ENCODE data around the gene STRN. TPM values are rescaled to one million over a fixed set of nuclear protein-coding genes. Genes with fewer than 3 reads are reported as not detected.
"Not testable (repeated sequence)": the region's sequence is repeated elsewhere in the genome, so short reads cannot be mapped to it uniquely, and the experiment has no call there.

The STRN gene
- total RNA-seq, 1 experiment from 2014 or later = 25.3 TPM

- H3K27ac Mint-ChIP-seq (ENCODE audit: low read depth, unreplicated experiment); POLR2A ChIA-PET; H3K27me3 Mint-ChIP-seq (ENCODE audit: insufficient read depth, unreplicated experiment); H3K4me1 Mint-ChIP-seq (ENCODE audit: insufficient read depth, unreplicated experiment); H3K9me3 Mint-ChIP-seq (ENCODE audit: unreplicated experiment); BruUV-seq (replicated peaks); H3K36me3 Mint-ChIP-seq (ENCODE audit: insufficient read depth, unreplicated experiment); intact Hi-C loops (cut with micrococcal nuclease); CTCF ChIA-PET; DNase-seq (ENCODE audit: unreplicated experiment); H3K4me3 Mint-ChIP-seq (ENCODE audit: unreplicated experiment): not testable (repeated sequence)
Measured at GRCh38 chr2:36922629-36923028, 43.7 kb downstream of the STRN start.

GRCh38 chr2:36921984-36922383 is 44.4 kb downstream of the STRN start:
- peaks cover 5% of the 10 kb centered on the region for H3K36me3 Mint-ChIP-seq (ENCODE audit: insufficient read depth, unreplicated experiment)
- no peak overlapping the region for H3K27ac Mint-ChIP-seq (ENCODE audit: low read depth, unreplicated experiment)
- no peak overlapping the region for H3K4me3 Mint-ChIP-seq (ENCODE audit: unreplicated experiment)
- POLR2A ChIA-PET = no interaction called here
- no TSS peak for BruUV-seq (replicated peaks)
- no peak for DNase-seq (ENCODE audit: unreplicated experiment)
- no peaks in the 10 kb centered on the region for H3K9me3 Mint-ChIP-seq (ENCODE audit: unreplicated experiment)
- H3K27me3 Mint-ChIP-seq (ENCODE audit: insufficient read depth, unreplicated experiment) = no peaks in the 10 kb centered on the region
- no peak for TF ChIP-seq CTCF (IDR thresholded peaks at IDR 0.05; ENCODE audit: unreplicated experiment)
- intact Hi-C loops (cut with micrococcal nuclease) = no loop called here
- CTCF ChIA-PET = no interaction called here
- H3K4me1 Mint-ChIP-seq (ENCODE audit: insufficient read depth, unreplicated experiment) = peaks cover 7% of the 10 kb centered on the region

- BruUV-seq (replicated peaks) = no TSS peak
- TF ChIP-seq CTCF (IDR thresholded peaks at IDR 0.05; ENCODE audit: unreplicated experiment) = no peak
- Mint-ChIP-seq H3K4me3 (ENCODE audit: unreplicated experiment) (no peak overlapping the region), H3K27me3 (ENCODE audit: insufficient read depth, unreplicated experiment) (no peaks in the 10 kb centered on the region), H3K9me3 (ENCODE audit: unreplicated experiment) (no peaks in the 10 kb centered on the region), H3K27ac (ENCODE audit: low read depth, unreplicated experiment) (no peak overlapping the region), H3K4me1 (ENCODE audit: insufficient read depth, unreplicated experiment) (peaks cover 7% of the 10 kb centered on the region), H3K36me3 (ENCODE audit: insufficient read depth, unreplicated experiment) (peaks cover 5% of the 10 kb centered on the region)
- intact Hi-C loops (cut with micrococcal nuclease) = loop anchor here (1.0 to 10.0 kb wide), 2 partner anchors 104 to 139 kb away; no protein-coding TSS in a partner anchor
- ChIA-PET POLR2A (interaction anchor here (1.1 to 1.9 kb wide), 3 partner anchors 12 to 47 kb away, joined by 3 to 10 read pairs (median 8); partner anchors contain the start of gene STRN), CTCF (interaction anchor here (0.6 to 1.9 kb wide), 18 partner anchors 8 to 140 kb away, joined by 3 to 9 read pairs (median 3); partner anchors contain the start of gene STRN)
- DNase-seq (ENCODE audit: unreplicated experiment) = no peak
Measured at GRCh38 chr2:36919041-36919837, 47.1 kb downstream of the STRN start.

- BruUV-seq (replicated peaks) = no TSS peak
- CTCF ChIA-PET = interaction anchor here (0.6 to 1.9 kb wide), 17 partner anchors 9 to 1008 kb away, joined by 3 to 9 read pairs (median 3); no protein-coding TSS in a partner anchor
- peak; percentile 21 for TF ChIP-seq CTCF (IDR thresholded peaks at IDR 0.05; ENCODE audit: unreplicated experiment)
- no peak for DNase-seq (ENCODE audit: unreplicated experiment)
- intact Hi-C loops (cut with micrococcal nuclease) = loop anchor here (10.0 kb wide), 1 partner anchor 104 kb away; no protein-coding TSS in a partner anchor
- POLR2A ChIA-PET = interaction anchor here (1.1 to 1.9 kb wide), 3 partner anchors 13 to 48 kb away, joined by 3 to 10 read pairs (median 8); partner anchors contain the start of gene STRN
- H3K4me3 Mint-ChIP-seq (ENCODE audit: unreplicated experiment) = no peak overlapping the region
- no peaks in the 10 kb centered on the region for H3K27me3 Mint-ChIP-seq (ENCODE audit: insufficient read depth, unreplicated experiment)
- H3K36me3 Mint-ChIP-seq (ENCODE audit: insufficient read depth, unreplicated experiment) = peaks cover 5% of the 10 kb centered on the region
- H3K4me1 Mint-ChIP-seq (ENCODE audit: insufficient read depth, unreplicated experiment) = peaks cover 7% of the 10 kb centered on the region
- no peak overlapping the region for H3K27ac Mint-ChIP-seq (ENCODE audit: low read depth, unreplicated experiment)
- no peaks in the 10 kb centered on the region for H3K9me3 Mint-ChIP-seq (ENCODE audit: unreplicated experiment)
Measured at GRCh38 chr2:36918307-36918706, 48.0 kb downstream of the STRN start.

Data from MCF 10A (cell line).